HepG2 (cell line): Measurements from ENCODE around the gene UTP11. TPM values are rescaled to one million over a fixed set of nuclear protein-coding genes. Genes with fewer than 3 reads are reported as not detected.

Experiments
- ATF7-NPFF ChIP-seq: sonication (generic); formaldehyde crosslinking; IDR thresholded peaks from 2 replicates; pipeline ENCODE4 v1.8.1; 2023; ENCODE audit warnings: mild to moderate bottlenecking, low read depth, missing genetic modification reagents, moderate library complexity
- ETS1 ChIP-seq: sonication (generic); formaldehyde crosslinking; IDR thresholded peaks from 2 replicates; pipeline ENCODE4 v1.4.0; 2020; ENCODE audit warnings: missing genetic modification reagents
- THAP7 ChIP-seq: sonication (generic); formaldehyde crosslinking; IDR thresholded peaks from 2 replicates; pipeline ENCODE4 v1.8.1; 2023; ENCODE audit warnings: mild to moderate bottlenecking, missing genetic modification reagents
- ZNF180 ChIP-seq: sonication (generic); formaldehyde crosslinking; IDR thresholded peaks from 2 replicates; pipeline ENCODE4 v1.4.0; 2020; ENCODE audit warnings: low read depth, missing genetic modification reagents, borderline replicate concordance
- ZNF232 ChIP-seq: sonication (generic); formaldehyde crosslinking; IDR thresholded peaks from 2 replicates; pipeline ENCODE4 v1.4.0; 2020; ENCODE audit warnings: missing genetic modification reagents, borderline replicate concordance
- ZNF256 ChIP-seq: sonication (generic); formaldehyde crosslinking; conservative IDR thresholded peaks from 2 replicates; pipeline ENCODE4 v1.4.0; 2020; ENCODE audit warnings: missing genetic modification reagents
- ZNF563 ChIP-seq: sonication (generic); formaldehyde crosslinking; IDR thresholded peaks from 2 replicates; pipeline ENCODE4 v1.8.0; 2022; ENCODE audit warnings: mild to moderate bottlenecking, moderate library complexity, missing genetic modification reagents
- ZNF609 ChIP-seq: sonication (generic); formaldehyde crosslinking; IDR thresholded peaks from 2 replicates; pipeline ENCODE4 v1.4.0; 2020; ENCODE audit warnings: mild to moderate bottlenecking, missing genetic modification reagents, borderline replicate concordance
- ZNF670 ChIP-seq: sonication (generic); formaldehyde crosslinking; IDR thresholded peaks from 2 replicates; pipeline ENCODE4 v1.8.0; 2022; ENCODE audit warnings: mild to moderate bottlenecking, missing genetic modification reagents, borderline replicate concordance
- ZNF775 ChIP-seq: sonication (generic); formaldehyde crosslinking; IDR thresholded peaks from 2 replicates; pipeline ENCODE4 v1.4.0; 2020; ENCODE audit warnings: missing genetic modification reagents, mild to moderate bottlenecking, moderate library complexity, borderline replicate concordance
- ZNF816 ChIP-seq: sonication (generic); formaldehyde crosslinking; IDR thresholded peaks from 2 replicates; pipeline ENCODE4 v1.8.0; 2022; ENCODE audit warnings: missing genetic modification reagents, mild to moderate bottlenecking, borderline replicate concordance
- ZSCAN12 ChIP-seq: sonication (generic); formaldehyde crosslinking; IDR thresholded peaks from 2 replicates; pipeline ENCODE4 v1.9.0; 2021; ENCODE audit warnings: mild to moderate bottlenecking, missing genetic modification reagents
- polyA plus RNA-seq, 8 experiments: library from polyadenylated mRNA; depleted of rRNA in 3 of 8; stranded (reverse) in 7 of 8; unstranded in 1 of 8; fragments of >200 nt; fragmentation: Illumina TruSeq in 4 of 8; extraction: Trizol in 4 of 8; gene quantifications; 2 replicates each; pipeline versions ENCODE4 v1.2.1 to v1.2.3, GENCODE V29; 2011 to 2016; ENCODE audit warnings: low read depth in 4 of 8, missing spikeins in 1 of 8, mixed read lengths in 1 of 8; ENCODE audit not compliant: insufficient read depth in 1 of 8
- total RNA-seq, 5 experiments: library from RNA; depleted of rRNA; stranded (reverse); fragments of >200 nt; fragmentation: Illumina TruSeq; extraction: Trizol; gene quantifications; 2 replicates each; pipeline ENCODE4 v1.2.3, GENCODE V29; 2016; ENCODE audit warnings: low read depth in 1 of 5
- TF ChIP-seq, protein P1 (sequence below): sonication (generic); formaldehyde crosslinking; IDR thresholded peaks from 2 replicates; pipeline ENCODE4 v1.4.0; 2020; ENCODE audit warnings: missing genetic modification reagents, borderline replicate concordance

The UTP11 gene
- total and polyA plus RNA-seq, 2 of the 13 experiments (the other 11 are each of a cell fraction or from before 2014, with no cell fraction given) = 13.5 to 44.8 TPM

- TF ChIP-seq ETS1 (CRISPR knock-in tag) (0 out of 2 replicates have a peak, but pooled peaks have one; percentile 61), ZNF563 (CRISPR knock-in tag) (0 out of 2 replicates have a peak, but pooled peaks have one; percentile 16), ZNF609 (no peak), ZNF775 (CRISPR knock-in tag) (0 out of 2 replicates have a peak, but pooled peaks have one; percentile 34), ZSCAN12 (CRISPR knock-in tag) (peak; percentile 30; the same call in 1 of the 2 replicates), ZNF232 (CRISPR knock-in tag) (0 out of 2 replicates have a peak, but pooled peaks have one; percentile 15), THAP7 (CRISPR knock-in tag) (no peak), ZNF816 (CRISPR knock-in tag) (peak; percentile 53; the same call in 1 of the 2 replicates), ZNF670 (CRISPR knock-in tag) (peak; percentile 68; the same call in 1 of the 2 replicates), ZNF180 (CRISPR knock-in tag) (peak; percentile 67; the same call in 1 of the 2 replicates), ZNF256 (CRISPR knock-in tag) (peak; percentile 16; the same call in 1 of the 2 replicates), ATF7-NPFF (CRISPR knock-in tag) (0 out of 2 replicates have a peak, but pooled peaks have one; percentile 23)
- TF ChIP-seq, protein P1, sequence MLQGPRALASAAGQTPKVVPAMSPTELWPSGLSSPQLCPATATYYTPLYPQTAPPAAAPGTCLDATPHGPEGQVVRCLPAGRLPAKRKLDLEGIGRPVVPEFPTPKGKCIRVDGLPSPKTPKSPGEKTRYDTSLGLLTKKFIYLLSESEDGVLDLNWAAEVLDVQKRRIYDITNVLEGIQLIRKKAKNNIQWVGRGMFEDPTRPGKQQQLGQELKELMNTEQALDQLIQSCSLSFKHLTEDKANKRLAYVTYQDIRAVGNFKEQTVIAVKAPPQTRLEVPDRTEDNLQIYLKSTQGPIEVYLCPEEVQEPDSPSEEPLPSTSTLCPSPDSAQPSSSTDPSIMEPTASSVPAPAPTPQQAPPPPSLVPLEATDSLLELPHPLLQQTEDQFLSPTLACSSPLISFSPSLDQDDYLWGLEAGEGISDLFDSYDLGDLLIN (CRISPR knock-in tag) = 0 out of 2 replicates have a peak, but pooled peaks have one; percentile 28
Measured at GRCh38 chr1:37989361-37989930, 23.1 kb upstream of the UTP11 start (continued).
